Measurements from ENCODE around the gene SORL1-AS1.

Gene SORL1-AS1

GRCh38 chr11:121451178-121451985 lies 1.4 kb downstream of the SORL1-AS1 start:
- peak overlapping the region; percentile 95 for H3K9ac ChIP-seq (ENCODE audit: low read depth, low read length)

GRCh38 chr11:121450401-121450800 lies 2.4 kb downstream of the SORL1-AS1 start:
- Histone ChIP-seq H3K36me3 (ENCODE audit: insufficient read depth, low read length) (no peaks in the 10 kb centered on the region), H3K9ac (ENCODE audit: low read depth, low read length) (no peak overlapping the region), H3K4me1 (ENCODE audit: insufficient read depth, low read length) (peaks cover 19% of the 10 kb centered on the region), H3K9me3 (ENCODE audit: control insufficient read depth, insufficient read depth, low read length) (no peaks in the 10 kb centered on the region)

More at GRCh38 chr11:121451178-121451985, 1.4 kb downstream of the SORL1-AS1 start:
- Histone ChIP-seq H3K36me3 (ENCODE audit: insufficient read depth, low read length) (no peaks in the 10 kb centered on the region), H3K4me1 (ENCODE audit: insufficient read depth, low read length) (peaks cover 14% of the 10 kb centered on the region), H3K9me3 (ENCODE audit: control insufficient read depth, insufficient read depth, low read length) (no peaks in the 10 kb centered on the region)

GRCh38 chr11:121449626-121450025 lies 3.1 kb downstream of the SORL1-AS1 start:
- H3K36me3 ChIP-seq (ENCODE audit: insufficient read depth, low read length), result no peaks in the 10 kb centered on the region

GRCh38 chr11:121449123-121449522 lies 3.6 kb downstream of the SORL1-AS1 start:
- no peak overlapping the region for H3K9ac ChIP-seq (ENCODE audit: low read depth, low read length)
- H3K9me3 ChIP-seq (ENCODE audit: control insufficient read depth, insufficient read depth, low read length), result no peaks in the 10 kb centered on the region
- peaks cover 19% of the 10 kb centered on the region for H3K4me1 ChIP-seq (ENCODE audit: insufficient read depth, low read length)
- H3K36me3 ChIP-seq (ENCODE audit: insufficient read depth, low read length), result no peaks in the 10 kb centered on the region

More at GRCh38 chr11:121449626-121450025, 3.1 kb downstream of the SORL1-AS1 start:
- no peak overlapping the region for H3K9ac ChIP-seq (ENCODE audit: low read depth, low read length)
- no peaks in the 10 kb centered on the region for H3K9me3 ChIP-seq (ENCODE audit: control insufficient read depth, insufficient read depth, low read length)
- H3K4me1 ChIP-seq (ENCODE audit: insufficient read depth, low read length), result peaks cover 19% of the 10 kb centered on the region

- Histone ChIP-seq H3K36me3 (ENCODE audit: insufficient read depth, low read length) (no peaks in the 10 kb centered on the region), H3K4me1 (ENCODE audit: insufficient read depth, low read length) (peaks cover 19% of the 10 kb centered on the region), H3K9me3 (ENCODE audit: control insufficient read depth, insufficient read depth, low read length) (no peaks in the 10 kb centered on the region), H3K9ac (ENCODE audit: low read depth, low read length) (no peak overlapping the region)
These were observed 4.3 kb downstream of the SORL1-AS1 start for GRCh38 chr11:121448431-121448941.

- Histone ChIP-seq H3K36me3 (ENCODE audit: insufficient read depth, low read length) (no peaks in the 10 kb centered on the region), H3K9me3 (ENCODE audit: control insufficient read depth, insufficient read depth, low read length) (no peaks in the 10 kb centered on the region), H3K4me1 (ENCODE audit: insufficient read depth, low read length) (peaks cover 15% of the 10 kb centered on the region), H3K9ac (ENCODE audit: low read depth, low read length) (no peak overlapping the region)
These were observed 4.8 kb downstream of the SORL1-AS1 start for GRCh38 chr11:121448011-121448410.

- no peaks in the 10 kb centered on the region for H3K9me3 ChIP-seq (ENCODE audit: control insufficient read depth, insufficient read depth, low read length)
- H3K9ac ChIP-seq (ENCODE audit: low read depth, low read length), result no peak overlapping the region
- peaks cover 15% of the 10 kb centered on the region for H3K4me1 ChIP-seq (ENCODE audit: insufficient read depth, low read length)
- no peaks in the 10 kb centered on the region for H3K36me3 ChIP-seq (ENCODE audit: insufficient read depth, low read length)
These were observed 6.0 kb downstream of the SORL1-AS1 start for GRCh38 chr11:121446752-121447156.

- Histone ChIP-seq H3K4me1 (ENCODE audit: insufficient read depth, low read length) (peaks cover 8% of the 10 kb centered on the region), H3K9ac (ENCODE audit: low read depth, low read length) (no peak overlapping the region)
These were observed 7.5 kb downstream of the SORL1-AS1 start for GRCh38 chr11:121445071-121445768.

GRCh38 chr11:121444526-121444925 lies 8.2 kb downstream of the SORL1-AS1 start:
- Histone ChIP-seq H3K36me3 (ENCODE audit: insufficient read depth, low read length) (no peaks in the 10 kb centered on the region), H3K9me3 (ENCODE audit: control insufficient read depth, insufficient read depth, low read length) (no peaks in the 10 kb centered on the region), H3K9ac (ENCODE audit: low read depth, low read length) (no peak overlapping the region), H3K4me1 (ENCODE audit: insufficient read depth, low read length) (peaks cover 8% of the 10 kb centered on the region)

More at GRCh38 chr11:121445071-121445768, 7.5 kb downstream of the SORL1-AS1 start:
- Histone ChIP-seq H3K9me3 (ENCODE audit: control insufficient read depth, insufficient read depth, low read length) (no peaks in the 10 kb centered on the region), H3K36me3 (ENCODE audit: insufficient read depth, low read length) (no peaks in the 10 kb centered on the region)

GRCh38 chr11:121443688-121444275 lies 9.0 kb downstream of the SORL1-AS1 start:
- Histone ChIP-seq H3K36me3 (ENCODE audit: insufficient read depth, low read length) (no peaks in the 10 kb centered on the region), H3K4me1 (ENCODE audit: insufficient read depth, low read length) (peaks cover 8% of the 10 kb centered on the region), H3K9ac (ENCODE audit: low read depth, low read length) (no peak overlapping the region), H3K9me3 (ENCODE audit: control insufficient read depth, insufficient read depth, low read length) (no peaks in the 10 kb centered on the region)

- no peak overlapping the region for H3K9ac ChIP-seq (ENCODE audit: low read depth, low read length)
- H3K9me3 ChIP-seq (ENCODE audit: control insufficient read depth, insufficient read depth, low read length), result no peaks in the 10 kb centered on the region
- peaks cover 5% of the 10 kb centered on the region for H3K4me1 ChIP-seq (ENCODE audit: insufficient read depth, low read length)
- H3K36me3 ChIP-seq (ENCODE audit: insufficient read depth, low read length), result no peaks in the 10 kb centered on the region
These were observed 11.2 kb downstream of the SORL1-AS1 start for GRCh38 chr11:121441521-121441920.

- H3K4me1 ChIP-seq (ENCODE audit: insufficient read depth, low read length), result no peaks in the 10 kb centered on the region
- no peak overlapping the region for H3K9ac ChIP-seq (ENCODE audit: low read depth, low read length)
- H3K9me3 ChIP-seq (ENCODE audit: control insufficient read depth, insufficient read depth, low read length), result no peaks in the 10 kb centered on the region
- H3K36me3 ChIP-seq (ENCODE audit: insufficient read depth, low read length), result no peaks in the 10 kb centered on the region
These were observed 13.0 kb downstream of the SORL1-AS1 start for GRCh38 chr11:121439759-121440158.

GRCh38 chr11:121439337-121439736 lies 13.4 kb downstream of the SORL1-AS1 start:
- H3K4me1 ChIP-seq (ENCODE audit: insufficient read depth, low read length), result no peaks in the 10 kb centered on the region
- H3K36me3 ChIP-seq (ENCODE audit: insufficient read depth, low read length), result no peaks in the 10 kb centered on the region
- H3K9me3 ChIP-seq (ENCODE audit: control insufficient read depth, insufficient read depth, low read length), result no peaks in the 10 kb centered on the region
- H3K9ac ChIP-seq (ENCODE audit: low read depth, low read length), result no peak overlapping the region

- Histone ChIP-seq H3K9ac (ENCODE audit: low read depth, low read length) (no peak overlapping the region), H3K9me3 (ENCODE audit: control insufficient read depth, insufficient read depth, low read length) (no peaks in the 10 kb centered on the region), H3K4me1 (ENCODE audit: insufficient read depth, low read length) (no peaks in the 10 kb centered on the region), H3K36me3 (ENCODE audit: insufficient read depth, low read length) (no peaks in the 10 kb centered on the region)
These were observed 15.1 kb downstream of the SORL1-AS1 start for GRCh38 chr11:121437686-121438078.

All from ES-I3 (cell line).